ENCODE measurements around the gene EOMES.

Gene EOMES

DNA sequence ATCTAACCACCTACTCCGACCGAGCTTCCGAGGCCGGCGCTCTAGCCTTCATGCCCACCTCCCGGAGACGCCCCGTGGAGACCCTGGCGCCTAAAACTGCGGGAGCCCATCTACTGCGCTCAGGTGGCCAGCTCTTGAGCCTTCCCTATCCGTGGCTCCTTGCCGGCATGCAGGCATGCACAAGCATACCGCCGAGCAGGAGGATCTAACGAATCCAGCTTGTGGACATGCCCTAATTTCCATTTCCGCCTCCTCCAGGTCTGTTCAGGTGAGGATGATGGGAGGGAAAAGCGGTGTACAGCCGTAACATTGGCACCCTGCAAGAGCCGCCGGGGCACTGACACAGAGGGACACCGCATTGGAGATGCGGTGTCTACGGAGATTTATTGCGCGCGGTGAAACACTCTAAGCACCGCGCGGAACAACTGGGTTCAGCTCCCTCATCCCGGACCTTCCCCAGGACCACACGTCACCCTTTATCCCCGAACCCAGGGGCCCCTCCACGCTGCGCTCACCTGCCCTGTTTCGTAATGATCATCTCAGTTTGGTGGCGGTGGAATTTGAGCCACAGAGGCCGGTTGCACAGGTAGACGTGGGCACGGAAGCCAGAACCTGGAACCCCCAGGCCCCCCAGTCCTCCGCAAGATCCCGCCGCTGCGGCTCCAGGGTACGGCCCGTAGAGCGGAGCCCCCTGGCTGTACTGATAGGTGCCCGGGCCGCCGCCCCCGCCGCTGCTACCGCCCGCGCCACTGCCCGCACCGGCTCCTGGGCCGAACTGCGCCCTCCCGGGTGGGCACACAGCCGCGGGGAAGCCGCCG, 1.0 kb downstream of the EOMES start:
- no peak for DNase-seq (ENCODE audit: low read depth in 2 of 2)

DNA sequence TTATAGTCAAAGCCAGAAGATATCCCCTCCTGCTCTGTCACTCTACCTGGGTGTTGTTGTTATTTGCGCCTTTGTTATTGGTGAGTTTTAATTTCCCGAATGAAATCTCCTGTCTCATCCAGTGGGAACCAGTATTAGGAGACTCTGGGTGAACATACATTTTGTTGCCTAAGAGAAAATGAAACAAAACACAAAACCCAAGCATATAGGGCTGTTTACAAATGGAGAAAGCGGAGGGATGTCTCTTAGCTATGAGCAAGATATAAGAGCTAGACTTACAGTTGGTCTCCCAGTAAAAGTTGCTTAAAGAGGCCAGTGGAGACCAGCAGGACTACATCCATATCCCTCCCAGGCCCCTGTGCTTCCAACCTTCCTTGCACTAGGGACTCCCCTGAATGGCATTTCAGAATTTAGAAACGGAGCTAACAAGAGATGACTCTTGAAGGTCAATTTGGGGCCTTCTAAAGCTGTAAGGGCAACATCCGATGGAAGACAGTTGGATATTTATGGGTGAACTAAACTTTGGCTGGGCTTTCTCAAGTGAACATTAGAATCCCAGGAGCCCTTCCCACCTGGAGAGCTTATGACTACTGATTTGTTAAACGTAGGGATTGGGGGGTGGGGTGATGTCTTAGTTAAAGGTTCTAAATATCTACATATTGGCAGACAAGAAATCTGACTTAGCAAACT, 2.7 kb downstream of the EOMES start:
- DNase-seq (ENCODE audit: low read depth in 2 of 2) = no peak

DNA sequence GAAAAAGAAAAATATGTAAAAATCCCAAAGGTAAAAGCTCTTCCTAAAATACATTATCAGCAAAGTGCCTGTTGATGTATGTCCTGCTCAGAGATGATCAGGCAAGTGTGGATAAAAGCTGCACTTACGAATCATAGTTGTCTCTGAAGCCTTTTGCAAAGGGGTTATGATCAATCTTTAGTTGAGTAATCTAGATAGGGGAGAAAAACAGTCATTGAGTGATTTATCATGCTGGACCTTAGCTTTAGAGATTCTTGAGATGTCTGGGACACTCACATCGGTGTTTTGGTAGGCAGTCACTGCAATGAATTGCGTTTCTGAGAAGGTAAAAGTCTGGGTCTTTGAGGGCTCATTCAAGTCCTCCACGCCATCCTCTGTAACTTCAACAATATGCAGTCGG, 3.7 kb downstream of the EOMES start:
- DNase-seq (ENCODE audit: low read depth in 2 of 2) = no peak

DNA sequence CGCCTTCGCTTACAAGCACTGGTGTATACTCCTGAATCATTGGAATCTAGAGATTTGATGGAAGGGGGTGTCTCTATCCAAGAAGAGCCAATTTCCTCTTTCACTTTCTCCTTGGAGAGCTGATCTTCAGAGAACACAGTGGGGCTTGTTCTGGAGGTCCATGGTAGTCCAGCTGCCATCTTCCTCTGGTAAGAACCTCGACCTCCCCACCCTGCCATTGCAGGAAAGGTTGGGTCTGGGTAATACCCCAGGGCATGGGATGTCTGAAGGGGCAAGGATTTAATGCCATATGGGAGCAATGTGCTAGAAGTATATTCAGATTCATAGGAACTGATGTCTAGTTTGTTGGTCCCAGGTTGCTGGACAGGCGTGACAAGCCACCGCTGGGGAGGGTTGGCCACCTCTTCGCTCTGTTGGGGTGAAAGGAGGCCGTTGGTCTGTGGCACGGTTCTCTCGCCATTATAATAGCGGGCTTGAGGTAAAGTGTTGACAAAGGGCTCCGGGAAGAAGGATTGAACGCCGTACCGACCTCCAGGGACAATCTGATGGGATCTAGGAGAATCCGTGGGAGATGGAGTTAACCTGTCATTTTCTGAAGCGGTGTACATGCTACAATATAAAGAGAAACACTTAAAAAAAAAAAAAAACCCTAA, 4.8 kb downstream of the EOMES start:
- no peak for DNase-seq (ENCODE audit: low read depth in 2 of 2)

DNA sequence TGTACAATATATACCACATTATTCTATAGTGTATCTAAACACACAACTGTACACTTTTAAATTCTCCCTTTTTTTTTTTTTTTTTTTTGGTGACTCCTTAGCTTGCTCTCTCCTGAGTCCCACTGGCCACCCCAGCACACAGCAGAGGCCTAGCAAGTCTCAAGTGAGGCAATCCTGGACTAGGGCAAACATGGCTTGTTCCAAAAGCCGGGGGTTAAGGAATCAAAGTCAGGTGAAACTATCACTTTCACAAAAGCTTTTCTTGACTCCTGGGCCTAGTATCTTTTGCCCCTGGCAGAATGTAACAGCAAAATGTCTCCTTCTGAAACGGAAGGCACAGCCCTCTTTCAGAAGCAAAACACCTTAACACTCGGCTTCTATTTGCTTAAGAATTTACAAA, 5.8 kb downstream of the EOMES start:
- DNase-seq (ENCODE audit: low read depth in 2 of 2) = no peak

DNA sequence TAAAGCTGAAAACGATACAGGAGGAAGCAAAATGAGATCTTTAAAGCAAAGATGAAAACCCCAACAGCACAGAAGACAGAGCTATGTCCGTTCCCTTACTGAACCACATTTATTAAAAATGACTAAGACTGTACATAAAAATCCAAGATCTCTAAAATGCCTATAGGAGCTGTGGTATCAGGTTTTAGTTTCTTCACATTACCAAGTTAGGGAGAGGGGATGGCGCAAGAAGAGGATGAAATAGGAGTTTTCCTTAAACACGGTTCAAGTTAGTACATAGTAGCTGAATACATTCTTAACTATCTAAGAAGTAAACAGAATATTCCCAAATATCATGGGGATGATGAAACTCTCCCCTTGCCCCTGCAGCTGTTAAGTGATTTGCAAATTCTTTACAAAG, 6.3 kb downstream of the EOMES start:
- no peak for DNase-seq (ENCODE audit: low read depth in 2 of 2)

DNA sequence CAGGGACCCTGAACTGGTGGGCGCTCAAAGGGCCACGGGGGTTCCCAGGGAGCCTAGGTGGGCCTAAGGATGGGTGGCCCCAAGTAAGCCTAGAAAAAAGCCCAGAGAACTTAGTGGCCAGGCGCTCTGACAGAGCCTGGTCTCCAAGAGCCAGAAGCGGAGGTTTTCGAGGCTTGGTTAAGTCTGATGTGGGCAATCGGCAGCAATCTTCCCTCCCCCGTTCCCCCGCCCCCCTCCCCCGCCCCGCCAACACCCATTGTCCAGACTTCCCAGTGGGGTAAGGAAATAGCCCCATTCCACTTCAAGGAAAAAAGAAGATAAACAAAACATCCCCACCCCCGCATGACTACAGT, 6.7 kb downstream of the EOMES start:
- no peak for DNase-seq (ENCODE audit: low read depth in 2 of 2)

DNA sequence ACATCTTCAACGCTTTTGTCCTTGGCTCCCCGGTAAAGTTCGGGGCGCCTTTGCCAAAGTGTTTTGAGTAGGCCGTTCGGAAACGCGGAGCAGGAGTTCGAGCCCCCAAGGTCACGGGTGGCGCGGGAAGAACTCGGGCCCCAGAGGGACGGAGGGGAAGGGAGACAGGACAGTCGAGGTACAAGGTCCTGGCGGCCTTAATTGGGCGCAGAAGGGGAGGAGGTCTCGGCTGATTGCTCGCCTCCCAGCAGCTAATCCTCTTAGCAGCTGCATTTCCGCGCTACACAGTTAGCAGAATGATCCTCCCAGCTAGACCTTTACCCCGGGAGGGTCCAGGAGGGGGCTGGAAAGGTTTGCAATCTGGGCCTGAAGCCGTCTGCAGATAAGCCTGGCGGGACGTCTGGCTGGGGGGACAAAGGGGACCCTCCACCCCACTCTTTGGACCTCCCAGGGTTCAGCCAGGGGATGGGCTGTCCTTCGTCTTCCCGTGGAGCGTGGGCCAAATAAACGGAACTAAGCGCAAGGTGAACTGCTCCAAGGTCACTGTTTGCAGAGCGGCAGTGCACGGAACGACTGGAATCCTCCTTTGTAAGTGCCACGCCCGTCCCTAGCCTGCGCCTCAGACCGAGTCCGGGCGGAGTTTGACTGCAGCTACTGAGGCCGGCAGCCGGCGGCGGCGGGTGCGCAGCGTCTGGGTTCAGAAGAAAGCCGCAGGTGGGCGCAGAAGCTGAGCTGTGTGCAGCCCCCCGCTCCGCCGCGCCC, 7.2 kb downstream of the EOMES start:
- no peak for DNase-seq (ENCODE audit: low read depth in 2 of 2)

DNA sequence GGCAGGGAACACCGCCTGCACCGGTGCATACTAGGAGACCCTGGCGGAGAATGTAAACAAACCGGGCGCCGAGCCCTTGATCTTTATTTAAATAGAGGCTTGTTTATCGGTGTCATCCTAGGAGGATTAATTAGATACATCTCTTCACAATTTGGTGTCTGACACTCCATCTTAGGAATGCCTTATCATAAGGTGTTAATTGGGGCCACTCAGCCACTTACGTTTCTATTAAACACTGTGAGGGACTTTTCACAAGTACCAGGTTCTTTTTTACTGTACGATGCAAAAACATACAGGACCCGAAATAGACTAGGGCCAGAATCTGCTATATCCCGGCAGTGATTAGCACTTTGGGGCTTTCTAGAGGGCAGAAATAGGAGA, 8.0 kb downstream of the EOMES start:
- no peak for DNase-seq (ENCODE audit: low read depth in 2 of 2)

DNA sequence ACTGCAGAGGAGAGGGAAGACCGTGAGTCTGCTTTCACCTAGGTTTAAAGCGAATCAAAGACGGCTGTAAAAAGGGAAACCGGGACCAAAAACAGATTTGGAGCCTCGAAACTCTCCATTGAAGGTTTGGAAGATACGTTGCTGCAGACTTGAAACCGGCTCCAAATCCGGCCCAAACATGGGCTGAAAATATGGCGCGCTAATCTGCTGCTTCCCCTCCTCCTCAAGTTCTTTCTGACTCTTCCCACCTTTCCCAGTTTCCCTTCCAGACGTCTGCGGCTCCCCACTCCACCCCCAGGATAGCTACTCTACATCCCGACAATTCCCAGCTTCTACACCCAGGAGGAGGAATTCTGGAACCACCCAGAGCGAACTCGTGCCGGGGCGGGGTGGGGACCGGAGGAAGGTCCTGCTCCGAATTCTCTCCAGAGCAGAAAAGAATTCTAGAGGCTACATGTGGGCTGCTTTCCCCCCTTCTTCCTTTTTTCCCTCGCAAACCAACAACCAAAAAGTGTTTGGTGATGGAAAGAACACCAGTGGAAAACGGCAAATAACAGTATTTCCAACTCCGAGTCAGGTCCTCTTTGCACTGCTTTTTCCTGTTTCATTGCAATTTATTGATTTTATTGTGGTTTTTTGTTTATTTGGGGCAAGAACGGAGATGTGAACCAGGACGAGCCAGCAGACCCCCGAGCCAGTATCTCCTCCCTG, 8.5 kb downstream of the EOMES start:
- DNase-seq (ENCODE audit: low read depth in 2 of 2) = no peak

DNA sequence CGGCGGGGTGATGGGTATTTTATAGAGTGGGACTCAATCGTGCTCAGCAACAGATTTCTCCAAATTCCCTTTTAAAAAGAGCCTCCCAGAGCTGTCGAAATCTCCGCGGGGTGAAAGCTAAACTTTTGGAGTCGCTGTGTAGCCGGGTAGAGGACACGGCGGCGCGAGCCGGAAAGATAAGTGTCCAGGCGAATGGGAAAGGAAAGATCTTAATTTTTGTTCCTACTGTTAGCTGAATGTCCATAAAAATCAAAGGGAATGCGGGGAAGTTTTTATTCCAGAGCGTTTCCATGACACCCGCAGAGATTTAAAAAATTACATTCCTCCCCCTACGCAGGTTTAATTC, 9.1 kb downstream of the EOMES start:
- no peak for DNase-seq (ENCODE audit: low read depth in 2 of 2)

DNA sequence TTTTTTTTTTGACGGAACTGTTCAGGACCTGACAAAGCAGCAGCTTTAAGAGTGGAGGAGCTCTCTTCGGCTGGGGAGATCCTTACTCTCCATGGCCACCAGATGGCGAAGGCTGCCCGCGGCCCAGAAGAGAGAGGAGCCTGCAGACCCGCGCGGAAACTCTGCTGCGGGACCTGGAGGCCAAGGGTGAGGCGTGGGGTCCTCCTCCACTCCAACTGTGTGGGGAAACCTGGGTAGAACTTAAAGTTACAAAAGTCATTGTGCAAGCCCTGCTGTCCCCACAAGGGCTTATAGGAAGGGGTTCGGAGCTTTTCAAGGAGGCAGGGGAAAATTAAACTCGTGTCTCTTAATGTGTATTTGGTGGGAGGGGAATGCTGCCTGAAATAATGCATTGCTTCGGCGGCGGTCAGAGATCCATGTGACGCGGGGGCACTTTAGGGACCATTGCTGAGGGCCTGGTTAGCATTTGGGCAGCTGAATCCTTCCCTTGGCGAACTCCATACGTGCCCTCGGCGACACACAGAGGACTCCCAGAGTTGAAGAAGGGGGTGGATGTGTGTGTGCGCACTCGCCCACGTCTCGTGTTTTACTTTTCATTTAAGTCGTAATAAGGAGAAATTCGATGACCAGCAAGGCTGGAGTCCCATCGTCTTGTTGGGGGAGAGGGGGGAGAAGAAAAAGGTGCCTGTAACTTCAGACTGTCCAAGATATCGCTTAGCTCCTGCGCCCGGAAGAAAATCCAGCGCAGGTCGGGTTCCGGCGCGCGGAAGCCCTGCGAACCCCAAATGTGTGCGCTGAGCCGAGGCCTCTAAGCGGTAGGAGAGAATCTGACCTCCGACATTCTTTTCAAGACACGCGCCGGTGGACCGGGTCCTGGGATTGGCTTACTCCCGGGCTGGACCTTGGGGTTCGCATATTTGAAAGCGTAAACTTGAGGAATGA, 9.7 kb downstream of the EOMES start:
- peak in 1 of 2 donors; percentile 36 for DNase-seq (ENCODE audit: low read depth in 2 of 2)

DNA sequence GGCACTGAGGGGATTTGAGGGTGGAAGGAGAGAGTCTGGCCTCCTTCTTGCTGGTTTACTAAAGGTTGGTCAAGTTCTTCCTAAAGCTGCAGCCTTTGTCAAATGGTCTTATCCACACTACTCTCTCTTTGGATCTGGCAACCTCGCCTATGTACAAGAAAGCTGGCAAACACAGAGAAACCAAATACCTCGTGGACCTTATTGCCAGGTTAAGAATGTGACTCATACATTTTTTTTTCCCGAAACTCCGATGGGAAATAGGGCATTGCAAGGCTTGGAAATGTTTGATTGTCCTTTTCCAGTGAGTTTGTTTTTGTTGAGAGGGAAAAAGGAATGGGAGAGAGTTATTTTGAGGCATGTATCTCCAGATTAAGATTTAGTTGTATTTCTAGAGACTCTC, 13.9 kb downstream of the EOMES start:
- no peak for DNase-seq (ENCODE audit: low read depth in 2 of 2)

DNA sequence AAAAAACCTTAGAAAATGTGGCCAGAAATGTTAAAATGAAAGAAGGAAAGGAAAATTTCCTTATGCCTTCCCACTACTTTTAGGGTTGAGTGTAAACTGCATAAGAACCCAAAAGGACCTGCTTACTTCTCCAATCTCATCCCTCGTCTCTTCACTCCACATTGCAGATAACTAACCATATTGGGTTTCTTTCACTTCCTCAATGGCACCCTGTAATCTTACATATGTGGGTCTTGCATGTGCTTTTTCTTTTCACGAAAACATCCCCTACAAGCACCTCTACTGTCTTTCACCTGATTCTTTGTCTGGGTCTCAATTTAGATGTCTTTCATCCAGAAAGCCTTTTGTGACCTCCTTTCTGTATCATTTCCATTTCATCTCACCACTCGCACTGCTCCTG, 23.1 kb downstream of the EOMES start:
- no peak for DNase-seq (ENCODE audit: low read depth in 2 of 2)

DNA sequence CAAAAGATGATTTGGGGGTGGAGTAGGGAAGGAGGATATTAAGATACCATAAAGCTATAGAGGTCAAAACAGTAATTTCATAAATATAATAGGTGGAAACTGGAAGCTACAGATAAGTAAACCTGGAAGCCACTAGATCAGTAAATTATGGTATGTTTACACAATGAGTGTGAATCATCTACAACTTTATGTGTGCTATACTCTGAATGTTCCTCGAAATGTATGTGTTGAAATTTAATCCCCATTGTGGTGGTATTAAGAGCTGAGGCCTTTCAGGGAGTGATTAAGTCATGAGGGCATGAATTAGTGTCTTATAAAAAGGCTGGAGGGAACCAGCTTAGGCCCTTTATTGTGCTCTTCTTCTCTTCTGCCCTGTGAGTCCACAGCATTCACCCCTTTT, 25.2 kb downstream of the EOMES start:
- no peak for DNase-seq (ENCODE audit: low read depth in 2 of 2)

DNA sequence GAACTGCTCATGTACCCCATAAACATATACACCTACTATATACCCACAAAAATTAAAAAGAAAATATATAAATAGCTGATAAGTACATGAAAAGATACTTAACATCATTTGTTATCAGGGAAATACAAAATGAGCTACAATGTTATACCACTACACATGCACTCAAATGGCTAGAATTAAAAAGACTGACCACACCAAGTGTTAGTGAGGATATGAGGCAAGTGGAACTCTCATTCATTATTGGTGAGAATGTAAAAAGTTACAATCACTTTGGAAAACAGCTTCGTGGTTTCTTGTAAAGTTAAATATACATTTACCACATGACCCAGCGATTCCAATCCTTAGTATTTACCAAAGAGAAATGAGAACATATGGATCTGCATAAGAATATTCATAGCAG, 26.5 kb downstream of the EOMES start:
- no peak for DNase-seq (ENCODE audit: low read depth in 2 of 2)

DNA sequence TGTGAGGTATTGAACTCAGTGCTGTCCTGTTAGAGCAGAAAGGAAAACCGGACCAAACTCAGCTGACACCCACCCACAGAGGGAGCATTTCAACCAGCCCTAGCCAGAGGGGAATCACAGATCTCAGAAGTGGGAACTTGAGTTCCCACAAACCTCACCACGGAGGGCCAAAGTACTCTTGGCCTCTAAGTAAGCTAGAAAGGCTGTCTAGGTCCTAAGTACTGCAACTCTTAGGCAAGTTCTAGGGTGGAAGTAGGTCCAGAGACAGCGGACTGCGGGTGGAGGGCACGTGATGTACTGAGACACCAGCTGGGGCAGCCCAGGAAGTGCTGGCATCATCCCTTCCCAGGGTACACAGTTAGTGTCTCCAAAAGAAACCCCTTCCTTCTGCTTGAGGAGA, 34.1 kb downstream of the EOMES start:
- DNase-seq (ENCODE audit: low read depth in 2 of 2) = no peak

DNA sequence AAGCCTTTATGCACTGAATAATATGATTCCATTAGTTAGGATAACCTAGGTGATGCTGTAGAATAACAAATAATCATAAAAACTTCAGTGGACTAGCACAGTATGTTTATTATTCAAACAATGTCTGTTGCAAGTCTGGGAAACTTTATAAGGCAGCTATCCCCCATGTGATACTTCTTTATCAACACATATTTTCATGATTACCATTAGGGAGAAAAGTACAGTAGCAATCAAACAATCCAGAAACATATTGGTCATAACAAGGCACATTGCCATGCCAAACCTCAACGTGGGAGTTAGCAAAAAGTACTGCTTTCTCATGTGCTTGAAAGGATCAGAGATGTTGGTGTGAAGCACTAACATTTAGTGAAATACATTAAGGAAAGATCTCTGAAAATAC, 35.5 kb downstream of the EOMES start:
- no peak for DNase-seq (ENCODE audit: low read depth in 2 of 2)

DNA sequence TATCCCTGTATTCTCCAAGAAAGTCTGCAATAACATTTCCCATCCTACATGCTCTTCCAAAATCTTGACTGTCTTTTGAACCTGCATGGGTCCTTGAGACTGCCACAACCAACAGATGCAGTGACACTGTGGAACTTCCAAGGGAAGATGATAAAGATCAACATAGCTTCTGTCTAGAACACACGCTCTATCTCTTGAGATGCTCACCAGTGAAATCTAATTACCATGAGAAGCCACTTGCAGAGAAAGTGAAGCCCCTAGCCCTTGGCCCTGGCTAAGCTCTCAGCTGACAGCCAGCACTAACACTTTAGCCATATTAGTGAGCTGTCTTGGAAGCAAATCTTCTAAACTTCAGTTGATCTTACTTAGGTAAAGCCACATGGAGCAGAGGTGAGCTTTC, 36.6 kb downstream of the EOMES start:
- DNase-seq (ENCODE audit: low read depth in 2 of 2) = no peak

DNA sequence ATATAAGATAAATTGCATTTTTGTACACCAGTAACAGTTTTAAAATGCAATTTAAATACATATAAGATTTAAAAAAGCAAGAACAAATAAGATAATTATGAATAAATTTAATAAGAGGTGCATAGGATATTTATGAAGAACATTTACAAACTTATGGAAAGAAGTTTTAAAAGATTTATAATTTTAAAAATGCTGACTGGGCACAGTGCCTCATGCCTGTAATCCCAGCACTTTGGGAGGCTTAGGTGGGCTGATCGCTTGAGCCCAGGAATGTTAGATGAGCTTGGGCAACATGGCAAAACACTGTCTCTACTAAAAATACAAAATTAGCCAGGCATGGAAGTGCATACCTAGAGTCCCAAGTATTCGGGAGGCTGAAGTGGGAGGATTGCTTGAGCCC, 37.8 kb downstream of the EOMES start:
- DNase-seq (ENCODE audit: low read depth in 2 of 2) = no peak

DNA sequence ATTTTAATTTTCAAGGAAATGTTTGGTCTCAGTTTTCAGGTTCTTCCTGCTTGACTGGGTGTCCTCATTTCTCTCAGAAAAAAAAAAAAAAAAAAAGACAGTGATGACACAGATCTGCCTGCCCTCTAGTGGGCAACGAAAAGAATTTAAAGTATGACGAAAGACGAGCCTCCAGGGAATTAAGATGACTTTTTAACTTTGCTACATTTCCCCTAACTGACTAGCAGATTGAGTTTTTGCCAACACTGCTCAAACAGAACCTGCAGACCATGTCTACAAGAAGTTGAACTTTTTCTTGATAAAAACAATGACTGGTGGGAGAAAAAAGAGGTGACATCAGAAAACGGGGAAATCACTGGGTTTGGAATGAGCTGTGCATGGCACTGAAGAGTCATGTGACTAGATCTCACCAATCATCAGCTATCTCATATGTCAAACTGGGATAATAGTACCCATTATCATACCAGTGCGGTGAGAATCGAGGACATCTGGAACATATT, 40.8 kb downstream of the EOMES start:
- DNase-seq (ENCODE audit: low read depth in 2 of 2) = no peak

Measured in stimulated activated CD4-positive, alpha-beta T cell treated with anti-CD3 and anti-CD28 coated beads, Interleukin-1b, Interleukin-23, amount 100 ng/mL, for 1 hour (primary cell).